GM12892 (cell line): ENCODE data around the gene TOGARAM1.

Experiments
- POLR2A ChIP-seq: IDR thresholded peaks from 2 replicates; pipeline ENCODE4 v1.6.1; 2011; ENCODE audit warnings: low read depth, low read length, control low read depth
- TAF1 ChIP-seq: IDR thresholded peaks from 2 replicates; pipeline ENCODE4 v1.6.1; 2011; ENCODE audit warnings: low read depth, mild to moderate bottlenecking, control low read depth, low read length, borderline replicate concordance

DNA sequence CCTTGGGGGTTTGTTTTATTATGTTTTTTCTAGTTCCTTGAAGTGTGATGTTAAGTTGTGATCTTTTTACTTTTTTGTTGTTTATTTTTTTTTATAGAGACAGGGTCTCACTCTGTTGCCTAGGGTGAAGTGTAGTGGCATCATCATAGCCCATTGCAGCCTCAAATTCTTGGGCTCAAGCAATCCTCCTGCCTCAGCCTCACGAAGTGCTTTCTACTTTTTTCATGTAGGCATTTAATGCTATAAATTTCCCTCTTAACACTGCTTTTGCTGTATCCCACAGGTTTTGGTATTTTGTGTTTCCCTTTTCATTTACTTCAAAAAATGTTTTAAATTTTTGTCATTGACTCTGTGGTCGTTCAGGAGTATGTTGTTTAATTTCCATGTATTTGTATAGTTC is 95.4 kb downstream of the TOGARAM1 start:
- no peak for TF ChIP-seq POLR2A
- no peak for TF ChIP-seq TAF1
